Activated CD4-positive, alpha-beta T cell treated with anti-CD3 and anti-CD28 coated beads, Interleukin-2, Interleukin-6, amounts not matched to agents 100 ng/mL and 50 ng/mL, durations not matched to agents 16 hours and 8 hours (primary cell): ENCODE results near the gene GCNT3.
"Not testable (repeated sequence)": the region's sequence is repeated elsewhere in the genome, so short reads cannot be mapped to it uniquely, and the experiment has no call there.

Source experiments
- DNase-seq: peaks from one replicate; pipeline ENCODE4 v3.0.0-alpha.2; 2020

Gene GCNT3

GRCh38 chr15:59622289-59622688 is 10.7 kb downstream of the GCNT3 start:
- DNase-seq: peak; percentile 79

- no peak for DNase-seq
Observed at GRCh38 chr15:59632714-59633113, 21.1 kb downstream of the GCNT3 start.

- no peak for DNase-seq
Observed at GRCh38 chr15:59636184-59636583, 24.6 kb downstream of the GCNT3 start.

GRCh38 chr15:59637507-59637906 is 25.9 kb downstream of the GCNT3 start:
- not testable (repeated sequence) for DNase-seq

- DNase-seq: no peak
Observed at GRCh38 chr15:59642351-59642750, 30.8 kb downstream of the GCNT3 start.

GRCh38 chr15:59644756-59645155 is 33.2 kb downstream of the GCNT3 start:
- DNase-seq: no peak

- DNase-seq: not testable (repeated sequence)
Observed at GRCh38 chr15:59645812-59646211, 34.2 kb downstream of the GCNT3 start.

GRCh38 chr15:59646277-59646676 is 34.7 kb downstream of the GCNT3 start:
- DNase-seq: no peak

- no peak for DNase-seq
Observed at GRCh38 chr15:59647085-59647484, 35.5 kb downstream of the GCNT3 start.

- DNase-seq: no peak
Observed at GRCh38 chr15:59649603-59650002, 38.0 kb downstream of the GCNT3 start.

GRCh38 chr15:59654046-59654445 is 42.5 kb downstream of the GCNT3 start:
- no peak for DNase-seq

- peak; percentile 97 for DNase-seq
Observed at GRCh38 chr15:59656897-59657634, 45.5 kb downstream of the GCNT3 start, which contains the start of gene GTF2A2. GTF2A2 (minus strand) TSS chr15:59657515; CDS start chr15:59652277, 5,238 bp downstream.

GRCh38 chr15:59657635-59658125 is 46.1 kb downstream of the GCNT3 start:
- DNase-seq: no peak

- no peak for DNase-seq
Observed at GRCh38 chr15:59659366-59659765, 47.8 kb downstream of the GCNT3 start.

GRCh38 chr15:59662260-59662659 is 50.7 kb downstream of the GCNT3 start:
- DNase-seq: no peak

GRCh38 chr15:59668556-59668955 is 57.0 kb downstream of the GCNT3 start:
- DNase-seq: no peak
